ENCODE results near the gene ZSCAN18.

ZSCAN18 gene

DNA sequence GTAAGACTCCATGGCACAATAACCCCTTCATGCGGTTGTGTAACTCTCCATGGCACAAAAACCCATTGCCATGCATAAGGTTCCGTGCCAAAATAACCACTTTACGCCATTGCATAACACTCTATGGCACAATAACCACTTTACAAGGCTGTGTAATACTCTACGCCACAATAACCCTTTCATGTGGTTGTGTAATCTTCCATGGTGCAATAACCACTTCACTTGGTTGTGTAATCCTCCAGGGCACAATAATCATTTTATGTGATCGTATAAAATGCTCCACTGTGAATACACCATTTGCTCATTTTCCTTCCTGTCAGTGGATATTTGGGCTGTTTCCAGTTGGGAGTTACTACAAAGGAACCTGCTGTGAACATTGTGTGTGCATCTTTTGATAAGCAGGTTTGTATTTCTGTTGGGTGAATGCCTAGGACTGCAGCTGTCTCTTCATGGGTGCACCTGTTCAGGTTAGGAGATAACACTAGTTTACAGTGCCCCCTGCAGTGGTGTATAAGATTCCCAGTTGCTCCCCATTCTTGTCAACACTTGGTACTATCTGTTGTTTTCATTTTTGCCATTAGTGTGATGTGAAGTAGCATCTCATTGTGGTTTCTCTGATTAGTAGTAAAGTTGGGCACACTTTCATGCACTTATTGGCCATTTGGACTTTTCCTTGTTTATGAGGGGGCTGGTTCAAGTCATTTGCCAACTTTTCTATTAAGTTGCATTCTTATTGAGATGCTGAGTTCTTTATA is 21.1 kb upstream of the ZSCAN18 start:
- H3K4me3 ChIP-seq (replicated peaks; ENCODE audit: low read depth, low read length): no peak overlapping the region
- TF ChIP-seq, protein P1, sequence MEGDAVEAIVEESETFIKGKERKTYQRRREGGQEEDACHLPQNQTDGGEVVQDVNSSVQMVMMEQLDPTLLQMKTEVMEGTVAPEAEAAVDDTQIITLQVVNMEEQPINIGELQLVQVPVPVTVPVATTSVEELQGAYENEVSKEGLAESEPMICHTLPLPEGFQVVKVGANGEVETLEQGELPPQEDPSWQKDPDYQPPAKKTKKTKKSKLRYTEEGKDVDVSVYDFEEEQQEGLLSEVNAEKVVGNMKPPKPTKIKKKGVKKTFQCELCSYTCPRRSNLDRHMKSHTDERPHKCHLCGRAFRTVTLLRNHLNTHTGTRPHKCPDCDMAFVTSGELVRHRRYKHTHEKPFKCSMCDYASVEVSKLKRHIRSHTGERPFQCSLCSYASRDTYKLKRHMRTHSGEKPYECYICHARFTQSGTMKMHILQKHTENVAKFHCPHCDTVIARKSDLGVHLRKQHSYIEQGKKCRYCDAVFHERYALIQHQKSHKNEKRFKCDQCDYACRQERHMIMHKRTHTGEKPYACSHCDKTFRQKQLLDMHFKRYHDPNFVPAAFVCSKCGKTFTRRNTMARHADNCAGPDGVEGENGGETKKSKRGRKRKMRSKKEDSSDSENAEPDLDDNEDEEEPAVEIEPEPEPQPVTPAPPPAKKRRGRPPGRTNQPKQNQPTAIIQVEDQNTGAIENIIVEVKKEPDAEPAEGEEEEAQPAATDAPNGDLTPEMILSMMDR (IDR thresholded peaks at IDR 0.05; ENCODE audit: low read depth, low read length, missing control alignments): no peak
- no peak for DNase-seq (ENCODE audit: extremely low read depth, low read depth)

DNA sequence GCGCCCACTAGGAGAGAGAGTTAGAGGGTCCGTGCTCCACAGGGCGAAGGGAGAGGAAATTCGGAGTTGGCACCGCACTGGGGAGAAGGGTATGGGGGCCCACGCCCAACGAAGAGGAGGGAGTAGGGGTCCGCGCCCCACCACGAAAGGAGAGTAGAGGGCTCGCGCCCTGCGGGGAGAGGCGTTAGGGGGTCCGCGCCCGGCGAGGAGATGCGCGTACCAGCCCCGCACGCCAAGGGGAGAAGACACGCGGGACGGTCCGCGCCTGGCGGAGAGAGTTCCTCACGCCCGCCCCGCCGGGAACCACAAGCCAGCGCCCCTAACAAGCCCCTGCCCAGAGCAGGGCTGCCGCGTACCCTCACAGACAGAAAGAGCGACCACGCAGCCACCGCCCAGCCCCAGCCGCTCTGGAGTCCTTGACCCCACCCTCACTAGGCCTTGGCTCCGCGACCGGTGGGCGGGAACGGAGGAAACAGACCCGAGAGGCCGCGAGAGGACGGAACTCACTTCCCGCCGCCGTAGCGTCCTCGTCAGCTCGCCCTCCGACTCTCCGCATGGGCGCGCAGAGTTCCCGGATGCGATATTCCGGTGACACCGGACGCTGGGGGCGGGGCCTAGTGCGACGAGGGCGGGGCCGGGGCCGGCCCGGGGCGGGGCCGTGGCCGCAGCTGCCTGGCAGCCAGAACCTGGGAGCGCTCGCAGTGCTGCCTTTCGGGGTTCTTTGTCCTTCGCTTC is 20.0 kb upstream of the ZSCAN18 start:
- H3K4me3 ChIP-seq (replicated peaks; ENCODE audit: low read depth, low read length): no peak overlapping the region
- DNase-seq (ENCODE audit: extremely low read depth, low read depth): no peak
- TF ChIP-seq, protein P1 (IDR thresholded peaks at IDR 0.05; ENCODE audit: low read depth, low read length, missing control alignments): no peak

DNA sequence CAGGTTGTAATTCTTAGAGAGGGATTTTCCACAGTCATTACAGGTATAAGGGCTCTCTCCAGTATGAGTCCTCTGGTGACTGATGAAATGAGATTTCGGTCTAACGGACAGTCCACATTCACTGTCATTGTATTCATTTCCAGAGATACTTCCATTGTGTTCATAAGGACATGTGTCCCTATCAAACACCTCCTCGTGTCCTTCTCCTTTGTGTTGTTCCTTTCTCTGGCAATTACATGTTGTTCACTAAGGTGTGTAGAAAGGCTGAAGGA is 10.5 kb upstream of the ZSCAN18 start:
- TF ChIP-seq, protein P1 (IDR thresholded peaks at IDR 0.05; ENCODE audit: low read depth, low read length, missing control alignments): no peak
- H3K4me3 ChIP-seq (replicated peaks; ENCODE audit: low read depth, low read length): no peak overlapping the region
- no peak for DNase-seq (ENCODE audit: extremely low read depth, low read depth)

DNA sequence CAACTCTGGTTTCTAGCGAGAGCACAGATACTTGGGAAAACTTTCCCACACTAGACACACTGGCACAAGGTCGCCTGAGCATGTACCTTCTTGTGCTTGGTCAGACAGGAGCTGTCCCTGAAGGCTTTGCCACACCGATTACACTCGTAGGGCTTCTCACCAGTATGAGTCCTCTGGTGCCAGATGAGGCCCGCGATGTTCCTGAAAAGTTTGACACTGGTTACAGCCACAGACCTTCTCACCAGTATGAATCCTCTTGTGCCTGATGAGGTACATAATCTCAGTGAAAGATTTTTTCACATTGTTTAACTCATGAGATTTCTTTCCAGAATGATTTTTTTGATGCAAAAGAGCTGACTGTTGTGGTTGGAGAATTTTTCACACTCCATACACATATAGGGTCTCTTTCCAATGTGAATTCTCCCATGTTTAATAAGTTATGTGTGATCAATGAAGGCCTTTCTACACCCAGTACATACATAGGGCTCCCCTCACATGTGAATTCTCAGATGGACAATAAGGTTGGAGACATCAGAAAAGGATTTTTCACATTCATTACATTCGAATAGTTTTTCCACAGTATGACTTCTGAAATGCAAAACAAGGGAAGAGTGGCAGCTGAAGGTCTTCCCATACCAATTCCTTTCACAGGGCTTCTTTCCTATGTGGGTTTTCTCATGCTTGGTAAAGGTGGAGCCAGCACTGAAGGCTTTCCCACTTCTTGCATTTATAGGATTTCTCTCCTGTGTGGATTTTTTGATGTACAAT is 9.9 kb upstream of the ZSCAN18 start:
- no peak overlapping the region for H3K4me3 ChIP-seq (replicated peaks; ENCODE audit: low read depth, low read length)
- TF ChIP-seq, protein P1 (IDR thresholded peaks at IDR 0.05; ENCODE audit: low read depth, low read length, missing control alignments): no peak
- no peak for DNase-seq (ENCODE audit: extremely low read depth, low read depth)

DNA sequence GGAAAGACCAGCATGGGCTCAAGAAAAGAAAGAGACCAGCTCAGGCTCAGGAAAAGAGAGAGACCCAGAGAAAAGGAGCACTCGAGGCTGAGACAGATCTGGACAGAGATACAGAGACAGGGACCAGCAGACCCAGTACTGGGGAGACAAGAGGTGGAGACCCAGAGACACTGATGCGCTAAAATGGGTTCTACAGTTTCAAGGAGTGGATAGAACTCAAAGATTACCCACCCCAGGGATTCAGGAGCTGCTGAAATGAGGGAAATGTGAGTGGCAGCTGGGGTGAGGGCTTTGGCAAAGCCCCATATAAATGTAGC is 609 bp upstream of the ZSCAN18 start:
- TF ChIP-seq, protein P1 (IDR thresholded peaks at IDR 0.05; ENCODE audit: low read depth, low read length, missing control alignments): no peak
- peak overlapping the region; percentile 52 for H3K4me3 ChIP-seq (replicated peaks; ENCODE audit: low read depth, low read length)
- no peak for DNase-seq (ENCODE audit: extremely low read depth, low read depth)

DNA sequence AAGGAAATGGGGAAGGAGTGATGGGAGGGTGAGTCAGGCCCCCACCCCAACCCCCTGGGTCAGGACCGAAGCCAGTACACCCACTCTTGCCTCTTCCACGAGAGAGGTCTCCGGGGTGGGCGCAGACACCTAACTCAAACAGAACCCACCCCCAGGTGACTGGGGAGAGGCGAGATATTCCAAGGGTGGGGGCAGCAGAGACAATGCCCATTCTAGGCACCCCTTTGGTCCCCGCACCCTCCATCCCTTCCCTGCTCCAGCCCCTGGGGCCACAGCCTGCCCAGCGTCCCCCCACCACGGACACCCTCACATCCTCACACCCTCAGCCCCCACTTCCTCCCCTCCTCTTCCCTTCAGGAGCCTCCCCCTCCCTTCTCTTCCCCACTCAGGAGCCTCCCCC is 682 bp downstream of the ZSCAN18 start:
- TF ChIP-seq, protein P1 (IDR thresholded peaks at IDR 0.05; ENCODE audit: low read depth, low read length, missing control alignments): no peak
- DNase-seq (ENCODE audit: extremely low read depth, low read depth): no peak
- peak overlapping the region; percentile 52 for H3K4me3 ChIP-seq (replicated peaks; ENCODE audit: low read depth, low read length)
